ENCODE results near the gene ANKRD24.
A peak's percentile ranks its signal among the peaks of the same experiment; 100 is the strongest.
"Not testable (repeated sequence)": the region's sequence is repeated elsewhere in the genome, so short reads cannot be mapped to it uniquely, and the experiment has no call there.

The ANKRD24 gene

GRCh38 chr19:4182084-4182810 lies at the start of gene ANKRD24, which contains the start of gene SIRT6:
ANKRD24 (plus strand) TSS chr19:4182689; CDS start chr19:4186426, 3,737 bp downstream.
SIRT6 (minus strand) TSS chr19:4182563; CDS start chr19:4182539, 24 bp downstream.
- DNase-seq (ENCODE audit: low read depth) = peak; percentile 94

- DNase-seq (ENCODE audit: low read depth) = peak; percentile 22
These were observed 48.1 kb upstream of the ANKRD24 start for GRCh38 chr19:4134351-4134750.

- not testable (repeated sequence) for DNase-seq (ENCODE audit: low read depth)
These were observed 47.1 kb upstream of the ANKRD24 start for GRCh38 chr19:4135386-4135785.

GRCh38 chr19:4136680-4137088 lies 45.8 kb upstream of the ANKRD24 start:
- no peak for DNase-seq (ENCODE audit: low read depth)

DNA sequence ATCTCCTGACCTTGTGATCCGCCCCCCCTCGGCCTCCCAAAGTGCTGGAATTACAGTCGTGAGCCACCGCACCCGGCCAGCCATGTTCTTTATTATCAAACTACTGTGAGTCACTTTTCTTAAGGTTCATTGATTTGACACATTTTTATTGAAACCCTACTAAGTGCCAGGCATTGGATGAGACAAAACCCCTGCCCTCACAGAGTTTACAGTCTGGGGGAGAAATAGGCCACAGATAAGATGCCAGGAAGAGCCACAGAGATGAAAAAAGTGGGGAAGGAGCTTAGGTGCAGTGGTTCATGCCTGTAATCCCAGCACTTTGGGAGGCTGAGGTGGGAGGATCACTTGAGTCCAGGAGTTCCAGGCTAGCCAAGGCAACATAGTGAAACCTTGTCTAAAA lies 44.0 kb upstream of the ANKRD24 start:
- DNase-seq (ENCODE audit: low read depth) = no peak

GRCh38 chr19:4139614-4140236 lies 42.8 kb upstream of the ANKRD24 start:
- DNase-seq (ENCODE audit: low read depth) = peak; percentile 67

- peak; percentile 73 for DNase-seq (ENCODE audit: low read depth)
These were observed 42.2 kb upstream of the ANKRD24 start for GRCh38 chr19:4140237-4140711.

DNA sequence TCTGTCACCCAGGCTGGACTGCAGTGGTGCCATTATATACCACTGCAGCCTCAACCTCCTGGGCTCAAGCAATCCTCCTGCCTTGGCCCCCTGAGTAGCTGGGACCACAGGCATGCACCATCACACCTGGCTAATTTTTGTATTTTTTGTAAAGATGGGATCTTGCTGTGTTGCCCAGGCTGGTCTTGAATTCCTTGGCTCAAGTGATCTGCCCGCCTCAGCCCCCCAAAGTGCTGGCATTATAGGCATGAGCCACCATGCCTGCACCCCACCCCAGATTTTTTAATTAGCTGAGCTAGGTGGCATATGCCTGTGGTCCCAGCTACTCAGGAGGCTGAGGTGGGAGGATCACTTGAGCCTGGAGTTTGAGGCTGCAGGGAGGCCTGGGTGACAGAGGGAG lies 39.6 kb upstream of the ANKRD24 start:
- not testable (repeated sequence) for DNase-seq (ENCODE audit: low read depth)

DNA sequence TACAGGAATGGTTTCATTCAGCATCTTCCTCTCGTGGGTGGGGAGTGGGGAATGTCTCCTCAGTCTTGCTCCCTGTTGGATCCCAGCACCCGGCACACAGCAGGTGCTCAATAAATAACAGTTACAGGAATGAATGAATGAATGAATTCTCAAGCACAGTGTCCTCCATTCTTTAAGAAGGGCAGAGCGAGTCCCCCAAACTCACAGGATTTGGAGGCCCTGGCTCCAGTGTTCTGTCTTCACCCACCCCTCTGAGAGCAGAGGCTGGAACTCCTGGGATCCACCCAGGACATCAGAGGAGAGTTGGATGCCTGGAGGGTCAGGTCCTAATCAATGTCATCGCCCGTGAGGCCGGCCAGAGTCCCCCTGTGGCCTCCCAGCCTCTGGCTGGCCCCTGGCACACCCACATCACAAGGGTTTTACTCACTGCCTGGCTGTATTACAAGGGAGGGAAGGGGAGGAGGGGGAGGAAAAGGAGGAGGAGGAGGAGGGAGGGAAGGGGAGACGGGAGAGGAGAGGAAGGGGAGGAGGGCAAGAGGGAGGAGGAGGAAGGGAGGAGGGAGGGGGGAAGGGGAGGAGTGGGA lies 37.7 kb upstream of the ANKRD24 start:
- DNase-seq (ENCODE audit: low read depth) = peak; percentile 55

DNA sequence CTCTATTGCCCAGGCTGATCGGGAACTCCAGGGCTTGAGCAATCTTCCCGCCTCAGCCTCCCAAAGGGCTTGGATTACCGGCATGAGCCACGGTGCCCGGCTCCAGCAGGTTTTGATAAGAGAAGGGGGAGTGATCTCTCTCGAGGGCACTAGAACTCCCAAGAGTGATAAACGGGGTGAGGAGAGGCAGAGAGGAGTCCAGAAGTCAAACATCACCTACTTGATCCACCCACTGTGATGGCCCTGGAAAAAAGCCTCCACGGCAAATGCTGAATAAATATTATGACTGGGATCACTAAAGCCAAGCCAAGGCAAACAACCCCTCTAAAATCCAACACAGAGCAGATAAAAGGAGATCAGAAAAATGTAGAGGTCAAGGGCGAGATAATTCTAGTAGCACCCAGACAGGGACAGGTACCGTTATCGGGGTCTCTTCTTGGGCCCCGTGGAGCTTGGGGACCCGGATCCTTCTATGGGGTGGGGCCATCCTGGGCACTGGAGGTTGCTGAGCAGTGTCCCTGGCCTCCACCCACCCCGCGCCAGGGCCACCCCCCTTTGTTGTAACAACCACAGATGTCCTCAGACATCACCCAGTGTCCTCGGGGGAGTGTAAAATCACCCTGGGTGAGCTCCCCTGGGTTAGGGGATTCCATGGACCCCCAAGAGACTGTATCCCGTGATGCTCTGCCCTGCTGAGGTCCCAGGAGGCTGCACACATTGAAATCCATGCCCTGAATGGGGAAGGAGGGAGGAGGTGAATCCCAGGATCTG lies 32.8 kb upstream of the ANKRD24 start:
- DNase-seq (ENCODE audit: low read depth) = no peak

DNA sequence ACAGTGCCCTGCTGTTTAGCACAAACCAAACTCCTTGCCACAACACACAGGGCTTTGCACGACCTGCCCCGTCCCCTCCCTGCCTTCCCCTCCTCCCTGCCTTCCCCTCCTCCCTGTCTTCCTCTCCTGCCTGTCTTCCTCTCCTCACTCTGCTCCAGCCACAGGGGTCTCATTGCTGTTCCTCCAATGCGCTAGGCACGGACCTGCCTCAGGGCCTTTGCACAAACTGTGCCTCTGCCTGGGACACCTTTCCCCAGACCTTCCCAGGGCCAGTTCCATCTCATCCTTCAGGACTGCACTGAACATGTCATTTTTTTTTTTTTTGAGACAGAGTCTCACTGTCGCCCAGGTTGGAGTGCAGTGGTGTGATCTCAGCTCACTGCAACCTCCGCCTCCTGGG lies 30.9 kb upstream of the ANKRD24 start:
- DNase-seq (ENCODE audit: low read depth) = no peak

DNA sequence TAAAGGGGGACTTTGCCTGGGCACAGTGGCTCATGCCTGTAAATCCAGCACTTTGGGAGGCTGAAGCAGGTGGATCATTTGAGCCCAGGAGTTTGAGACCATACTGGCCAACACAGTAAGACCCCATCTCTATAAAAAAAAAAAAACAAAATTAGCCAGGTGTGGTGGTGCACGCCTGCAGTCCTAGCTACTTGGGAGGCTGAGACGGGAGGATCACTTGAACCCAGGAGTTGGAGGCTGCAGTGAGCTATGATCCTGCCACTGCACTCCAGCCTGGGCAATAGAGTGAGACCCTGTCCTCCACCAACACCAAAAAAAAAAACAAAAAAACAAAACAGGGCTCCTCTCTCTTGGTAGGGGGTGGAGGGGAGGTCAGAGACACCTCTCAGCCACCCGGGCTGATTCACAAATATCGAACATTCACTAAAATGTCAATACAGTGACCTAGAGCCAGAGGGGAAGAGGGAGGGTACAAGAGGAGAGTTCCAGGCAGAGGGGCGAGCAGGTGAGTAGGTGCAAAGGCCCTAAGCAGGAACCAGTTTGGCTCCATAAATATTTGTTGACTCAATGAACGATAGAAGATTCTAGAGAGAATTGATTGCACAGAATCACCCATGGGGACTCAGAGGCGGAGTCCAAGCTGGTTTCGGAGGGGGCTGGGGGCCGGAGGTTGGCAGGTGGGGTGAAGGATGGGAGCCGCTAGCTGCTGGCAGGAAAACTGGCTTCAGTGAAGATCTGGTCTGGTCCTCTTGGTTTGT lies 30.1 kb upstream of the ANKRD24 start:
- DNase-seq (ENCODE audit: low read depth) = no peak

DNA sequence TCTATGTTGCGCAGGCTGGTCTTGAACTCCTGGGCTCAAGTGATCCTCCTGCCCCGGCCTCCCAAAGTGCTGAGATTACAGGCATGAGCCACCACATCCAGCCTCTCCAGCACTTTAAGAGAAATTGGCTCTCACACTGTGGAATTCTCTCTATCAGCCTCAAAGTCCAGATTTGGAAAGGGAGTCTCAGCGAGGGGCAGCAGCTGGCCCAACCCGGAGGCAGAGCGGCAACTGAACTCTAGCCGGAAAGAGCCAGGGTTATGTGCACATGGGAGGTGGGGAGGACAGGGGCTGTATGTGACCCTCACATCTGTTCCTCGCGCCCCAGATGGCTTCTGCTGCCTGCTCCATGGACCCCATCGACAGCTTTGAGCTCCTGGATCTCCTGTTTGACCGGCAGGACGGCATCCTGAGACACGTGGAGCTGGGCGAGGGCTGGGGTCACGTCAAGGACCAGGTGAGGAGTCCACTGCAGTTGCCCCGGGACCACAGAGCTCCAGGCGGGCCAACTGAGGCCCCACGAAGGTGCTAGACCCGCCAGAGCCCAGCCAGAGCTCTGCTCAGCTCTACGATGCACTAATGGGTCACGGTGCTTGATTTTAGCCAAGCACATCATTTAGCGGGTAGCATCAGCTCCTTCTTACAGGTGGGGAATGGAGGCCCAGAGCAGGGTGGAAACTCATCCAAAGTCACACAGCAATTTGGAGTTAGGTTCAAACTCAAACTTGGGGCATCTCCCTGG lies 27.7 kb upstream of the ANKRD24 start:
- no peak for DNase-seq (ENCODE audit: low read depth)

DNA sequence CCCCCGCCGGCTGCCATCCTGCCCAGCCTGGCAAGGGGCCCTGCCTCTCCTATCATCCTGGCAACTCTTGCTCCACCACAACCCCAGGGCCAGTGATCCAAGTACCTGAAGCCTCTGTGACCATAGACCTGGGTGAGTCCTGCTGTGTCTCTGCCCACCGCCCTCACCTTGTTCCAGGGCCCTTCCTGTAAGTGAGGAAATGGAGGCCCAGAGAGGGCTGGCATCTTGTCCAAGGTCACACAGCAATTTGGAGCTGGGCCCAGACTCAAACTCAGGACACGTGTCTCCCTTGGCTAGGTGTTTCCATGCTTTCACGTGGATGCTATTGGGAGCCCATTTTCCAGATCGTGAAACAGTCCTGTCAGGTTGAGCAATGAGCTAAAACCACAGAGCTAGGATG lies 25.3 kb upstream of the ANKRD24 start:
- no peak for DNase-seq (ENCODE audit: low read depth)

DNA sequence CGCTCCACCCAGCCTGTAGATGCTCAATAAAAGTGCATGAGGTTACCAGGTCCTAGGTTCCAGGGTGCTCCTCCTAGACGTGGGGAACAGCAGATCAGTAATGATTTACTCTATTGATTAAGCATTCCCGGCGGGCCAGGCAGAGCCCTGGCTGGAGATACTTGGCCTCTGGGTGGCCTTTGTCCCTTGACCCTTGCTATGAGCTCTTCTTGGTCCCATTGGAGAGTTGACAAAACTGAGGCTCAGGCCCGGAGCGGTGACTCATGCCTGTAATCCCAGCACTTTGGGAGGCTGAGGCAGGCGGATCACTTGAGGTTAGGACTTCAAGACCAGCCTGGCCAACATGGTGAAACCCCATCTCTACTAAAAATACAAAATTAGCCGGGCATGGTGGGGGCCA lies 24.5 kb upstream of the ANKRD24 start:
- DNase-seq (ENCODE audit: low read depth) = not testable (repeated sequence)

DNA sequence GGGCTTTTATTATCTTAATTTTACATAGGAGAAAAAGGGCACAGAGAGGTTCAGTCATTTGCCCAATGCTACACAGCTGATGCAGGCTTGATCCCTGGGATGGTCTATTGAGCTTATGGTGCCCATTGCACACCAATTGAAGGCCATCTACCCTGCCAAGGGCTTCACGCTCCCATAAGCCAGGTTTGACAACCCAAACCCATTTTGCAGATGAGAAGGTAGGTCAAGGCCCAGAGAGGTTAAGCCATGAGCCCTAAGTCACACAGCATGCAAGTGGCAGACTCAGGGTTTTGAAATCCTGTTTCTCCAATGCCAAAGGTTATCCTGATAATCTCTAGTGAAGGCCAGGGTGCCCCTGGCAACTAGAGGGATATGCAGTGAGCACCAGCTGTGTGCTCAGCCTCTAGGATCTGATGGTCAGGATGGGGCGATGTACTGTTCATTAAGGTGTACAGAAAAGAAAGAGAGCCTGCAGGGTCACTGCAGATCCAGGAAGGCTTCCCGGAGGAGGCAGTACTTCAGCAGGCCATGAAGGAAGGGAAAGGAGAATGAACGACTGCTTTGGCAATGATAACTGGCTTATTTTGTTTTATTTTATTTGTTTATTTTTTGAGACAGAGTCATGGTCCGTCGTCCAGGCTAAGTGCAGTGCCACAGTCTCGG lies 20.9 kb upstream of the ANKRD24 start:
- no peak for DNase-seq (ENCODE audit: low read depth)

GRCh38 chr19:4164262-4164661 lies 18.2 kb upstream of the ANKRD24 start:
- no peak for DNase-seq (ENCODE audit: low read depth)

GRCh38 chr19:4171676-4172075 lies 10.8 kb upstream of the ANKRD24 start:
- DNase-seq (ENCODE audit: low read depth) = no peak

- DNase-seq (ENCODE audit: low read depth) = peak; percentile 52
These were observed 9.5 kb upstream of the ANKRD24 start for GRCh38 chr19:4172861-4173473.

Measured in EH (cell line).